ENCODE measurements around the gene KCNJ9. TPM values are rescaled to one million over a fixed set of nuclear protein-coding genes. Genes with fewer than 3 reads are reported as not detected.
A peak's percentile ranks its signal among the peaks of the same experiment; 100 is the strongest.

Gene KCNJ9
- total RNA-seq, 1 experiment from 2014 or later: 0.05 TPM

DNA sequence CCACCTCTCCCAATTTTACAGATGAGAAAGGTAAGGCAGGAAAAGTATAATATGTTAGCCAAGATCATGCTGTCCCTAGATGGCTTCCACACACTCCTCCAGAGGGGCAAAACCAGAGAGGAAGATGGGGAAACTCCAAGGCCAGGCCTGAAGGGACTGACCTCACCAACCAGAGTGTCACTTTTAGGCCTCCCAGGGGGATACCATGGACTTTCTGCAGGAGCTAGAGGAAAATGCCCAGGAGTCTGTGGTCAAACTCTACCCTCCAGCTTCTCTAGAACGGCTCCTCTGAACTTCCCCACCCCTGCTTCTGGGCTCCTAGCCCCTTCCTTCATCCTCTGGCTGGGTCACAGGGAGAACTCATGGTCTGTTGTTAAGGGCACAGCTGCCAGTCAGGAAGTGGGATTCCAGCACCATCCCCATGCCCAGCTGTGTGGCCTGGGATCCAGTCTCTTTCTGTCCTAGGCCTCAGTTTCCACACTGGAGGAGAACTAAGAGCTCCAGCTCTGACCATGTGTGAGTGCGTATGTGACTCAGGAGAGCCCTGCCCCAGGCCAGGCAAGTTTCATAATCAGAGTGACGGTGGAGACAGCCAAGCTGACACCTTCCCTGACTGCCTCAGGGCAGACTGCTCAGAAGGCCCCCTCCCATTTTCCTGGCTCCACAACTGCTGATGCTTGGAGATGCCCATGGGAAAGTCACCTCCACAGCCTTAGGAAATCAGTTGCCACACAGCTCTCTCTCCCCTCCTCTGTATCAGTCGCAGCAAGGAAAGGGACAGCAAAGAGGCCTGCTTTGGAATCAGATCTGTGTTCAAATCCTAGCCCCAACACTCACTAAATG, 15.2 kb downstream of the KCNJ9 start:
- no TSS peak for BruUV-seq (replicated peaks)
- no peak for DNase-seq (ENCODE audit: low read depth, low spot score)
- H3K4me3 ChIP-seq (replicated peaks in 1 of 2; ENCODE audit: low read depth in 1 of 2, low read length in 2 of 2): no peak overlapping the region
- H3K4me2 ChIP-seq (ENCODE audit: low read length): peak overlapping the region; percentile 98; the same call in 1 of the 2 replicates
- ATAC-seq: no peak
- ChIA-PET POLR2A (no interaction called here), RAD21 (ENCODE audit: low non-redundant PET in 1 of 2, low total read pairs in 2 of 2, uncharacterized antibody in 2 of 2, unreplicated experiment in 2 of 2) (no interaction called here), CTCF (interaction anchor here (3.3 to 4.2 kb wide), 2 partner anchors 11 to 156 kb away, joined by 15 to 30 read pairs; no protein-coding TSS in a partner anchor)
- H3K9me2 ChIP-seq (ENCODE audit: insufficient read depth): no peaks in the 10 kb centered on the region
- intact Hi-C loops (cut with micrococcal nuclease): no loop called here
- TF ChIP-seq EGR1 (IDR thresholded peaks at IDR 0.05; ENCODE audit: low read depth) (no peak), SIN3A (IDR thresholded peaks at IDR 0.05; ENCODE audit: low read depth) (no peak), CEBPB (IDR thresholded peaks at IDR 0.05; ENCODE audit: low read depth) (no peak), SP1 (IDR thresholded peaks at IDR 0.05; ENCODE audit: low read depth) (no peak), POLR2A (IDR thresholded peaks at IDR 0.05; ENCODE audit: borderline replicate concordance, extremely low read depth, insufficient read depth, insufficient read length) (no peak), TCF7L2 (IDR thresholded peaks at IDR 0.05; ENCODE audit: borderline replicate concordance, extremely low read depth, insufficient read depth, insufficient read length) (no peak), RAD21 (IDR thresholded peaks at IDR 0.05; ENCODE audit: low read depth) (no peak), ZNF274 (IDR thresholded peaks at IDR 0.05; ENCODE audit: low read depth, low read length) (no peak), FOSL1 (IDR thresholded peaks at IDR 0.05; ENCODE audit: low read depth) (no peak), ZFX (IDR thresholded peaks at IDR 0.05) (no peak), CBX3 (IDR thresholded peaks at IDR 0.05; ENCODE audit: low read depth) (no peak), POLR2AphosphoS5 (IDR thresholded peaks at IDR 0.05; ENCODE audit: low read depth, low read length) (no peak), JUND (IDR thresholded peaks at IDR 0.05) (no peak)
- TF ChIP-seq, protein P1, sequence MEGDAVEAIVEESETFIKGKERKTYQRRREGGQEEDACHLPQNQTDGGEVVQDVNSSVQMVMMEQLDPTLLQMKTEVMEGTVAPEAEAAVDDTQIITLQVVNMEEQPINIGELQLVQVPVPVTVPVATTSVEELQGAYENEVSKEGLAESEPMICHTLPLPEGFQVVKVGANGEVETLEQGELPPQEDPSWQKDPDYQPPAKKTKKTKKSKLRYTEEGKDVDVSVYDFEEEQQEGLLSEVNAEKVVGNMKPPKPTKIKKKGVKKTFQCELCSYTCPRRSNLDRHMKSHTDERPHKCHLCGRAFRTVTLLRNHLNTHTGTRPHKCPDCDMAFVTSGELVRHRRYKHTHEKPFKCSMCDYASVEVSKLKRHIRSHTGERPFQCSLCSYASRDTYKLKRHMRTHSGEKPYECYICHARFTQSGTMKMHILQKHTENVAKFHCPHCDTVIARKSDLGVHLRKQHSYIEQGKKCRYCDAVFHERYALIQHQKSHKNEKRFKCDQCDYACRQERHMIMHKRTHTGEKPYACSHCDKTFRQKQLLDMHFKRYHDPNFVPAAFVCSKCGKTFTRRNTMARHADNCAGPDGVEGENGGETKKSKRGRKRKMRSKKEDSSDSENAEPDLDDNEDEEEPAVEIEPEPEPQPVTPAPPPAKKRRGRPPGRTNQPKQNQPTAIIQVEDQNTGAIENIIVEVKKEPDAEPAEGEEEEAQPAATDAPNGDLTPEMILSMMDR (IDR thresholded peaks at IDR 0.05 in 2 of 3, conservative IDR thresholded peaks at IDR 0.05 in 1 of 3; ENCODE audit: borderline replicate concordance in 1 of 3, insufficient read depth in 1 of 3, low read depth in 2 of 3, low read length in 2 of 3): no peak
- TF ChIP-seq, protein P2, sequence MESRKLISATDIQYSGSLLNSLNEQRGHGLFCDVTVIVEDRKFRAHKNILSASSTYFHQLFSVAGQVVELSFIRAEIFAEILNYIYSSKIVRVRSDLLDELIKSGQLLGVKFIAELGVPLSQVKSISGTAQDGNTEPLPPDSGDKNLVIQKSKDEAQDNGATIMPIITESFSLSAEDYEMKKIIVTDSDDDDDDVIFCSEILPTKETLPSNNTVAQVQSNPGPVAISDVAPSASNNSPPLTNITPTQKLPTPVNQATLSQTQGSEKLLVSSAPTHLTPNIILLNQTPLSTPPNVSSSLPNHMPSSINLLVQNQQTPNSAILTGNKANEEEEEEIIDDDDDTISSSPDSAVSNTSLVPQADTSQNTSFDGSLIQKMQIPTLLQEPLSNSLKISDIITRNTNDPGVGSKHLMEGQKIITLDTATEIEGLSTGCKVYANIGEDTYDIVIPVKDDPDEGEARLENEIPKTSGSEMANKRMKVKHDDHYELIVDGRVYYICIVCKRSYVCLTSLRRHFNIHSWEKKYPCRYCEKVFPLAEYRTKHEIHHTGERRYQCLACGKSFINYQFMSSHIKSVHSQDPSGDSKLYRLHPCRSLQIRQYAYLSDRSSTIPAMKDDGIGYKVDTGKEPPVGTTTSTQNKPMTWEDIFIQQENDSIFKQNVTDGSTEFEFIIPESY (IDR thresholded peaks at IDR 0.05; ENCODE audit: extremely low read depth, insufficient replicate concordance, low read length): no peak
- TF ChIP-seq, protein P3, sequence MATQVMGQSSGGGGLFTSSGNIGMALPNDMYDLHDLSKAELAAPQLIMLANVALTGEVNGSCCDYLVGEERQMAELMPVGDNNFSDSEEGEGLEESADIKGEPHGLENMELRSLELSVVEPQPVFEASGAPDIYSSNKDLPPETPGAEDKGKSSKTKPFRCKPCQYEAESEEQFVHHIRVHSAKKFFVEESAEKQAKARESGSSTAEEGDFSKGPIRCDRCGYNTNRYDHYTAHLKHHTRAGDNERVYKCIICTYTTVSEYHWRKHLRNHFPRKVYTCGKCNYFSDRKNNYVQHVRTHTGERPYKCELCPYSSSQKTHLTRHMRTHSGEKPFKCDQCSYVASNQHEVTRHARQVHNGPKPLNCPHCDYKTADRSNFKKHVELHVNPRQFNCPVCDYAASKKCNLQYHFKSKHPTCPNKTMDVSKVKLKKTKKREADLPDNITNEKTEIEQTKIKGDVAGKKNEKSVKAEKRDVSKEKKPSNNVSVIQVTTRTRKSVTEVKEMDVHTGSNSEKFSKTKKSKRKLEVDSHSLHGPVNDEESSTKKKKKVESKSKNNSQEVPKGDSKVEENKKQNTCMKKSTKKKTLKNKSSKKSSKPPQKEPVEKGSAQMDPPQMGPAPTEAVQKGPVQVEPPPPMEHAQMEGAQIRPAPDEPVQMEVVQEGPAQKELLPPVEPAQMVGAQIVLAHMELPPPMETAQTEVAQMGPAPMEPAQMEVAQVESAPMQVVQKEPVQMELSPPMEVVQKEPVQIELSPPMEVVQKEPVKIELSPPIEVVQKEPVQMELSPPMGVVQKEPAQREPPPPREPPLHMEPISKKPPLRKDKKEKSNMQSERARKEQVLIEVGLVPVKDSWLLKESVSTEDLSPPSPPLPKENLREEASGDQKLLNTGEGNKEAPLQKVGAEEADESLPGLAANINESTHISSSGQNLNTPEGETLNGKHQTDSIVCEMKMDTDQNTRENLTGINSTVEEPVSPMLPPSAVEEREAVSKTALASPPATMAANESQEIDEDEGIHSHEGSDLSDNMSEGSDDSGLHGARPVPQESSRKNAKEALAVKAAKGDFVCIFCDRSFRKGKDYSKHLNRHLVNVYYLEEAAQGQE (IDR thresholded peaks at IDR 0.05; ENCODE audit: low read depth): no peak
- H3K27me3 ChIP-seq (ENCODE audit: insufficient read depth, low read length): no peaks in the 10 kb centered on the region
- H3K4me1 ChIP-seq (ENCODE audit: control insufficient read depth in 1 of 2, insufficient read depth in 2 of 2, low read length in 2 of 2): peaks cover 11 to 27% of the 10 kb centered on the region in 2 experiments
- H3K9me3 ChIP-seq (ENCODE audit: control insufficient read depth in 1 of 2, insufficient read depth in 1 of 2, low read depth in 1 of 2, low read length in 2 of 2): no peaks in the 10 kb centered on the region
- H3K36me3 ChIP-seq (ENCODE audit: control insufficient read depth in 1 of 2, insufficient read depth in 2 of 2, low read length in 2 of 2): no peaks in the 10 kb centered on the region; a peak in 1 of 4 replicates
- peaks cover 4% of the 10 kb centered on the region; the same call in 1 of the 2 replicates for H3K79me2 ChIP-seq (ENCODE audit: insufficient read depth, low read length)
- H4K20me1 ChIP-seq (ENCODE audit: insufficient read depth): no peaks in the 10 kb centered on the region
- no peak overlapping the region for H3K27ac ChIP-seq (ENCODE audit: low read depth, low read length)
- H2AFZ ChIP-seq (ENCODE audit: low read depth, low read length, poor library complexity, severe bottlenecking): no peak overlapping the region
- H3K9ac ChIP-seq (ENCODE audit: low read length): no peak overlapping the region
